Measurements from ENCODE around the gene PTPRM. TPM values are rescaled to one million over a fixed set of nuclear protein-coding genes. Genes with fewer than 3 reads are reported as not detected.

Gene PTPRM
- total and polyA plus RNA-seq, 2 experiments from 2014 or later, result 1.6 to 5.3 TPM

GRCh38 chr18:8424481-8424880 is 857.4 kb downstream of the PTPRM start:
- no peak overlapping the region for H3K27ac ChIP-seq (ENCODE audit: low read depth)
- no peak for TF ChIP-seq NANOG (IDR thresholded peaks at IDR 0.05; ENCODE audit: borderline replicate concordance)
- TF ChIP-seq EZH2 (IDR thresholded peaks at IDR 0.05; ENCODE audit: low read depth, unreplicated experiment), result no peak
- TF ChIP-seq CREB1 (CRISPR knock-in tag; IDR thresholded peaks at IDR 0.05; ENCODE audit: low read depth), result no peak
- TF ChIP-seq EZH2phosphoT487 (IDR thresholded peaks at IDR 0.05; ENCODE audit: unreplicated experiment), result no peak
- no peak for TF ChIP-seq STAT1 (IDR thresholded peaks at IDR 0.05; ENCODE audit: unreplicated experiment)
- no peak for TF ChIP-seq ZNF462 (CRISPR knock-in tag; IDR thresholded peaks at IDR 0.05)
- no peak for TF ChIP-seq ETS1 (IDR thresholded peaks at IDR 0.05)
- no peak for TF ChIP-seq POLR2AphosphoS5 (IDR thresholded peaks at IDR 0.05; ENCODE audit: low read depth)
- TF ChIP-seq JUNB (IDR thresholded peaks at IDR 0.05; ENCODE audit: unreplicated experiment), result no peak
- TF ChIP-seq ZNF114 (CRISPR knock-in tag; IDR thresholded peaks at IDR 0.05), result no peak
- H3K36me3 Mint-ChIP-seq (ENCODE audit: low read depth), result no peaks in the 10 kb centered on the region

More at GRCh38 chr18:8424481-8424880, 857.4 kb downstream of the PTPRM start:
- Histone ChIP-seq H3K4me2 (no peak overlapping the region), H4K20me1 (replicated peaks; ENCODE audit: insufficient read depth) (no peaks in the 10 kb centered on the region), H3K79me2 (replicated peaks; ENCODE audit: insufficient read depth) (no peaks in the 10 kb centered on the region), H3K9me2 (ENCODE audit: insufficient read depth) (0 out of 2 replicates have a peak, but pooled peaks cover 3% of the 10 kb centered on the region), H3K36me3 (ENCODE audit: insufficient read depth) (no peaks in the 10 kb centered on the region; the same call in 1 of the 2 replicates), H3K27me3 (ENCODE audit: insufficient read depth) (no peaks in the 10 kb centered on the region), H3K4me1 (ENCODE audit: insufficient read depth) (no peaks in the 10 kb centered on the region; the same call in 1 of the 2 replicates), H2AFZ (no peak overlapping the region), H3K4me3 (no peak overlapping the region), H3F3A (replicated peaks; ENCODE audit: low read depth) (no peaks in the 10 kb centered on the region)
- Mint-ChIP-seq H3K4me1 (peaks cover 16% of the 10 kb centered on the region), H3K4me3 (no peak overlapping the region), H3K27me3 (ENCODE audit: insufficient read depth, low read depth, poor library complexity) (peaks cover 3% of the 10 kb centered on the region), H3K9me3 (no peaks in the 10 kb centered on the region), H3K27ac (no peak overlapping the region)
- ATAC-seq, result peak; percentile 21; the same call in 2 of the 3 replicates
- no peak for DNase-seq (ENCODE audit: low spot score)
